GM19372 (cell line): Measurements from ENCODE around the gene CCL5.

Experiments used
- ATAC-seq: cut with Tn5 transposase; IDR thresholded peaks from one replicate; pipeline ENCODE4 v1.9.1; 2021; ENCODE audit warnings: mild to moderate bottlenecking, low read depth, moderate library complexity; ENCODE audit not compliant: unreplicated experiment

CCL5 gene

DNA sequence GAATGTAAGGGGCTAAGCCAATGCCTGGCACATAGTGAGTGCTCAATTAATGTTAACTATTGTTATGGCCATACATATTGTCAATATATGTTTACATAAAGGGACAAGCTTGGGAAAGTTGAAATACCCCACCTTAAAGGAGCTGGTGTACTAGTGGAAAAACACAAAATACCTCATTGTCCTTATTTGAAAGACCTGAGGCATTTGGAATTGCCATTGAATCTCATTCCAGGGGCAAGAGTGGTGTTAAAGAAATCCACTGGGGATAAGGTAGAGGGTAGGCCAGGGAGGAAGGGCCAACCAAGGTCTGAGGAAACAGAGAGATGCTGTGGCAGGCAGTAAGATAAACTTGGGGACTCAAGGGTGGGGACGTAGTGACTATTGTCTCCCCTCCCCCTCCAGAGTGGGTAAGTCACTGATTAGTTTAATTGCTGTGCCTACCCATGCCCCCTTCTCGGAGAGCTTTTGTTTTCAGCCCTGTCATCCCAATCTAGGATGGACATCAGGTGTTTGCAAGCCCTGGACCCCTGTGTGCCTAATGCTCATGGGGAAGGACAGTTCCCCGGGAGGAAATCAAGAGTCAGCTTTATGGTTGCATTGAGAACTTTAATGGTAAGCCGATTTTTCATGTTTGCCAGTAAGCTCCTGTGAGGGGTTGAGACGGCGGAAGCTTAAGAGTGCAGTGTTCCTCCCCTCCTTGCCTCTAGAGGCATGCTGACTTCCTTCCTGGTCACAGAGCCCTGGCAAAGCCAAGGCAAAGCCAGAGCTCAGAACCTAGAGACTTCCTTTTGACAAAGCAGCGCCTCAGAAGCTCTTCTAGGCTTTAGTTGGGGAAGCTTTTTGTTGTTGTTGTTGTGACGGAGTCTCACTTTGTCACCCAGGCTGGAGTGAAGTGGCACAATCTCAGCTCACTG lies 9.0 kb downstream of the CCL5 start:
- ATAC-seq: no peak

- no peak for ATAC-seq
Observed at GRCh38 chr17:35868737-35869136, 11.4 kb downstream of the CCL5 start, which contains the start of gene HEATR9. Gene HEATR9 (minus strand): TSS chr17:35868891. CDS start chr17:35868742, 149 bp downstream.

- ATAC-seq: no peak
Observed at GRCh38 chr17:35867574-35867973, 12.6 kb downstream of the CCL5 start.

DNA sequence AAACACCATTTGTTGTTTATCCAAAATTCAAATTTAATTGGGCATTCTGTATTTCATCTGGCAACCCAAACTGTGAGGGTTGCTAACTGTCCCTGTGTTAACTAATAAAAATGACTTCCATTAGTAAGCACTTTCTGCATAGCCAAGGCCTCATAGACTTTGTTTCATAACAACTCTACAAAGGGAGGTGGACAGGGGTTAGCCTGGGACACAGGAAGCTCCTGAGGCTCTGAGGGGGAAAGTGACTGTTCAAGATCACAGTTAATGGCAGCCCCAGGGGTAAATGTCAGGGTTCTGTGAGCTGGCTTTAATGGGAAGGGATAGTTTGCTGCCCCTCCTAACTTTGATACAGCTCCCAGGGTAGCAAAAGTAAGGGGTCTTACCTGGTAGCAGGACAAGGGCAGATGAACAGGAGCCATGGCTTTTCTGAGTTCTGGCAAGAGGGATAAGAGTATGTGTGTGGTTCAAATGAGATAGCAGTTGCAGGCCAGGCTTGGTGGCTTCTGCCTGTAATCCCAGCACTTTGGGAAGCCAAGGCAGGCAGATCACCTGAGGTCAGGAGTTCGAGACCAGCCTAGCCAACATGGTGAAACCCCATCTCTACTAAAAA lies 13.7 kb downstream of the CCL5 start:
- ATAC-seq: no peak

GRCh38 chr17:35865412-35866340 lies 14.5 kb downstream of the CCL5 start:
- ATAC-seq: no peak

DNA sequence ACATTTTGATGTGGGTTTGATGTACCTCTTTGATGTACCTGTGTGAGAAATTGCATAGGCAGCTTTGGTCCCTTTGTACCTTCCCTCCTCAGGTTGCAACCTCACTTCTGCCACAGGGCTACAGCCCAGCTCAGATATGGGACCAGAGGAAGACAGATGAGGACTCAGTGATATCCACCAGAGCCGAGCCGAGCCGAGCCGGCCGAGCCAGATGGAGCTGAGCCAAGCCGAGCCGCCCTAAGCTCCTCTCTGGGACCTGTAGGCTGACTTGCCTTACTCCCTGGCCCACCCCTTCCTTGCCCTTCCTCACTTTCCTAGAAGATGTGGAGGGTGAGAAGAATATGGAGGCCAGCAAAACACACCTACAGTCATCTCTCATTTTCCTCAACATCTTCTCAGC lies 15.3 kb downstream of the CCL5 start:
- no peak for ATAC-seq

GRCh38 chr17:35856603-35857002 lies 23.6 kb downstream of the CCL5 start:
- no peak for ATAC-seq

- no peak for ATAC-seq
Observed at GRCh38 chr17:35855965-35856364, 24.2 kb downstream of the CCL5 start.

DNA sequence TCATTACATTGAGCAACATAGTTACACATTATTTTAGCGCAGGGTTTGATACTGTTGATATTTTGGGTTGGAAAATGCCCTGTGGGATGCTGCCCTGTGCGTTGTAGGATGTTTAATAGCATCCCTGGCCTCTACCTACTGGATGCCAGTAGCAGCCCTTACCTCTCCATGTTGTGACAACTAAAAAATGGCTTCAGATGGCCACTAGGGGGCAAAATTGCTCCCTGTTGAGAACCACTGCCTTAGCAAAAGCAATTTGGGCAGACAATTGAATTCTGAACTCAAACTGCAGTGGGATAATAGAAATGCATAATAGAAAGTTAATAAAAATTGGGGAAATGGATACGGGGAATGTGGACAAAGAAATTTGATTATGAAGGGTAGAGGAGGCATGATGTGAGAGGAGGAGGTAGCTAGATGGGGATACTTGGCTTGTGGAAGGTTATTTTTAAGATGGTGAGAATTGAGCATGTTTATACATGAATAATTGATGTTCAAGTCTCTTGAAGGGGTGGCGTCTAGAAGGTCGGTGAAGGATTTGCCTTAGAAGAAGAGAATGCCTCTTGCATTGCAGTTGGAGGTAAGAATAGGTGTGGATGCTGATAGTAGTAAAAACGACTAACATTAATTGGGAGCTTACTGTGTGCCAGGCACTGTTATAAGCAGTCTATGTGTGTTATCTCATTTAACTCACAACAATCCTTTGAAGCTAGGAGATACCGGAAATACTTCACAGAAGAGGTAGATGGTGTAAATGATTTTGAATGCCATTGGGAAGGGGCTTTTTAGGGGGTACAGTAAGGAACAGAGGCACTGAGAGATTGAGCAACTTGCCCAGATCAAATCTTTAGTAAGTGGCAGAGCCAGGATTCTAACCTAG lies 30.5 kb downstream of the CCL5 start:
- no peak for ATAC-seq

DNA sequence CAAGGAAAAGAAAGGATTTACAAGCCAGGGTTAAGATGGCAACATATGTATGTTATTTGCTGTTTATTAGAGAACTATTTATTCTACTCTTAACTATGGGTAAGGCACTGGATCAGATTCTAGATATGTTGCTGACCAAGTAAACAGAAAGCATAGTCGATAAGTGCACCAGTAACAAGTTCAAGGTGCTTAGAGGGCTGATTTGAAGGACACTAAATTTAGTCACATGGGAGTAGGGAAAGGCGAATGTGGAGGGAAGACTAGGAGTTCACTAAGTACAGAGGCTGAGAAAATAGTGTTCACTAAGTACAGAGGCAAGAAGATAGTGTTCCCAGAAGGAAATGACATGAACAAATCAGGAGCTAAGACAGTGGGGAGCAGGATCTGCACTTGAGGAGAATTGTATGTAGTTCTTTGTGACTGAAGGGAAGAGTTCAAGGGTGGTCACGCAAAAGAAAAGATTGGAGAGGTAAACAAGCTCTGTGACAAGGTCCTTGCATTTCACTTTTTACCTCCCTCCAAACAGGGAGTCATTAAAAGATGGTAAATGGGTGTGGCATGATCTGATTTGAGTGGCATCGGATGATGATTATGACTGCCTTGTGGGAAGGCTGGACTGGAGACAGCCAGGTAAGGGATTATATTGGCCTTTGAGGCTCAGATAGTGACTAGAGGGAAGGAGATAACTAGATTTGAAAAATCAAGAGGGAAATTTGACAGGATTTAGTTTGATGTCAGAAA lies 32.4 kb downstream of the CCL5 start:
- ATAC-seq: no peak

DNA sequence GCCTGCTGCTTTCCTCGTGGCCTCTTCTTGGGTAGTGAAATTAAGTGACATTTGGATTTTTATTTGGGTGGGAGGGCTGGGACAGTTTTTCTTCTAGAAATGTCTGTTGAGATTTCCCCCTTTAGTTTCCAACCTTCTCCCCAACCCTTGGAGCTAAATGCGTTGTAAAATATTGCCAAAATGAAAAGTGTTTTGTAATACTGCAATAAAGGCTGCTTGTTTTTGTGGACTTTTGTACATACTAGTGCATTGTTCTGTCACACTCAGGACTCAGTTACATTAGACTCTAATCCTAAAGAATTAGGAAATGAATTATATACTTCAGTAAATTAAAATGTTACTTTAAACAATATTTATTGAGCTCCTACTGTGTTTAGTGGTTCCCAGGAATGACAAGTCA lies 33.2 kb downstream of the CCL5 start:
- no peak for ATAC-seq

GRCh38 chr17:35846055-35846809 lies 33.9 kb downstream of the CCL5 start:
- ATAC-seq: no peak

DNA sequence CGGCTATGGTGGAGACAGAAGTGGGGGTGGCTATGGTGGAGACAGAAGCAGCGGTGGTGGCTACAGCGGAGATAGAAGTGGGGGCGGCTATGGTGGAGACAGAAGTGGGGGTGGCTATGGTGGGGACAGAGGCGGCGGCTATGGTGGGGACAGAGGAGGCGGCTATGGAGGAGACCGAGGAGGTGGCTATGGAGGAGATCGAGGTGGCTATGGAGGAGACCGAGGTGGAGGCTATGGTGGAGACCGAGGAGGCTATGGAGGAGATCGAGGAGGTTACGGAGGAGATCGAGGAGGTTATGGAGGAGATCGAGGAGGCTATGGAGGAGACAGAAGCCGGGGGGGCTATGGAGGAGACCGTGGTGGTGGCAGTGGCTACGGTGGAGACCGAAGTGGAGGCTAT lies 35.6 kb downstream of the CCL5 start:
- ATAC-seq: no peak

DNA sequence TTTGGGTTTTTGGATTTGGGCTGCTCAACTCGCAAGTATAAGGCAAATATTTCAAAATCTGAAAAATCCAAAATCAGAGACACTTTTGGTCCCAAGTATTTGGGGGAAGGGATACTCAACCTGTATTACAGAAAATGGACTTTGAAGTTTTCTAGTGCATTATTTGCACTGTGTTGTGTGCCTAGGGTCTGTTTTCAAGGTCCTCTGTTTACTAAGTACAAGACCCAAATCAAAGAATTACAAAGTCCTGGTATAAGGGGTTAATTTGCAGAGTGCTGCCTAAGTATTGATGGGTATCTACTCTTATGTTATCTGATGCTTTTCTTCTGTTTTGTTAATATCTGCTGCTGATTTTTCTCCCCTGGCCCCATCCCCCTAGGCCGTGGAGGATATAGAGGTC lies 36.5 kb downstream of the CCL5 start:
- no peak for ATAC-seq

GRCh38 chr17:35842239-35842638 lies 37.9 kb downstream of the CCL5 start:
- ATAC-seq: no peak

DNA sequence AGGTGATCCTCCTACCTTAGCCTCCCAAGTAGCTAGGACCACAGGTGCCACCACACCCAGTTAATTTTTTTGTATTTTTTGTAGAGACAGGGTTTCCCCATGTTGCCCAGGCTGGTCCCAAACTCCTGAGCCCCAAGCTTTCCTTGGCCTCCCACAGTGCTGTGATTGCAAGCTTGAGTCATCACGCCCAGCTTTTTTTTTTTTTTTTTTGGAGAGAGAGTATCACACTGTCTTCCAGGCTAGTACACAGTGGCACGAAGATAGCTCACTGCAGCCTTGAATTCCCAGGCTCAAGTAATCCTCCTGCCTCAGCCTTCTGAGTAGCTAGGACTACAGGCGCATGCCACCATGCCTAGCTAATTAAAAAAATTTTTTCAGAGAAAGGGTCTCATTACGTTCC lies 38.7 kb downstream of the CCL5 start:
- ATAC-seq: no peak

DNA sequence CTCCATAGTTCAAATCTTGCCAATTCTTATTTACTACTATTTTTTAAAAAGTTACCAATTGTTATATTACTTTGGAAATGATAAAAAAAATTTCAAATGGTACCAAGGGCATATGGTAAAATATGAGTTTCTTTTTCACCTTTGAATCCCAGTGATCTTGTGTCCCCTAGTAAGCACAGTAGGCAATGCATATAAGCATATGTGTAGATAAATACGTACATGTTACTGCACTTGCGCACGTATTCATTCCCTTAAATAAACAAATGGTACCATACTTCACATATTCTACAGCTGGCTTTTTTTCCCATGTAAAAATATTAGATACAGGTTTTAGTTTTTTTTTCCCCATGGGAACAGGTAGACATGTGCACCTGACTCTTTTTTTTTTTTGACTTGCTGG lies 39.1 kb downstream of the CCL5 start:
- no peak for ATAC-seq

DNA sequence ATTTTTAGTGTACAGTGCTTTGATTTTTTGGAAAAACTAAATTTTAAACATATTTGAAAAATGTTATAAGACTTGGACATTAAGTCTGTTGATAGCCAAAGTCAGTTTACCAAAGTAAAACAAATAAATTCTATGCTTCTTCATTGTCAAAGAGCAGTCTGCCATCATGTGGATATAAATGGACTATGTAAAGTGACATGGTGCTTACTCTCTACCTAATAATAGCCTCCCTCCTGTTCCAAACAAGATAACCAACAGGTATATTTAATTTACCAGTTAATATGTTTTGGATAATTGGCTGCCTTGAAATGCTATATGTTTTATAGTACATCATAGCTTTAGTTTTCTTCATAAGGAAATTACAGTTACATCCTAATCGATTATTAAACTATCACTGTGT lies 55.0 kb downstream of the CCL5 start:
- no peak for ATAC-seq
